GM12872 (cell line): ENCODE data around the gene CRYBB1.

Source experiments
- TF ChIP-seq, protein P1 (sequence below): IDR thresholded peaks from 3 replicates; pipeline ENCODE4 v1.5.1; 2011; ENCODE audit warnings: low read depth, mild to moderate bottlenecking, low read length, moderate library complexity; ENCODE audit not compliant: insufficient read depth

CRYBB1 gene

GRCh38 chr22:26601726-26602125 is 16.1 kb downstream of the CRYBB1 start:
- TF ChIP-seq, protein P1, sequence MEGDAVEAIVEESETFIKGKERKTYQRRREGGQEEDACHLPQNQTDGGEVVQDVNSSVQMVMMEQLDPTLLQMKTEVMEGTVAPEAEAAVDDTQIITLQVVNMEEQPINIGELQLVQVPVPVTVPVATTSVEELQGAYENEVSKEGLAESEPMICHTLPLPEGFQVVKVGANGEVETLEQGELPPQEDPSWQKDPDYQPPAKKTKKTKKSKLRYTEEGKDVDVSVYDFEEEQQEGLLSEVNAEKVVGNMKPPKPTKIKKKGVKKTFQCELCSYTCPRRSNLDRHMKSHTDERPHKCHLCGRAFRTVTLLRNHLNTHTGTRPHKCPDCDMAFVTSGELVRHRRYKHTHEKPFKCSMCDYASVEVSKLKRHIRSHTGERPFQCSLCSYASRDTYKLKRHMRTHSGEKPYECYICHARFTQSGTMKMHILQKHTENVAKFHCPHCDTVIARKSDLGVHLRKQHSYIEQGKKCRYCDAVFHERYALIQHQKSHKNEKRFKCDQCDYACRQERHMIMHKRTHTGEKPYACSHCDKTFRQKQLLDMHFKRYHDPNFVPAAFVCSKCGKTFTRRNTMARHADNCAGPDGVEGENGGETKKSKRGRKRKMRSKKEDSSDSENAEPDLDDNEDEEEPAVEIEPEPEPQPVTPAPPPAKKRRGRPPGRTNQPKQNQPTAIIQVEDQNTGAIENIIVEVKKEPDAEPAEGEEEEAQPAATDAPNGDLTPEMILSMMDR, result no peak

GRCh38 chr22:26599505-26599904 is 18.3 kb downstream of the CRYBB1 start:
- TF ChIP-seq, protein P1, result no peak

DNA sequence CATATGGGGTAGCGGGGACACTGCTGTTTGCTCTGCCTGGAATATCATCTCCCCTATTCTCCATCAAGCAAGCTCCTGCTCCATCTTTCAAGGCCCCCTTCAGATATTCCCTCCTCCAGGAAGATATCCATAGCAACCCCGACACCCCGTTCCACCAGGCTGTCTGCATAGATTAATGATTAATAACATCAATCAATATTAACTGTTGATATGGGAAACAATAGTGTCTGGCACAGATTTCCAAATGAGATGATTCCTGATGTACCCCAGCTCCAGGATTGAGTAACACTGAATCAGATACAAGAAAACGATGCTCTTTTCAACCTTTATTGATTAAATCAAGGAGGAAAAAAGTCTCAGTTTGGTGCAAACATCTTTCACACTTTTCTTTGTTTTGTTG is 20.3 kb downstream of the CRYBB1 start:
- TF ChIP-seq, protein P1, result no peak

DNA sequence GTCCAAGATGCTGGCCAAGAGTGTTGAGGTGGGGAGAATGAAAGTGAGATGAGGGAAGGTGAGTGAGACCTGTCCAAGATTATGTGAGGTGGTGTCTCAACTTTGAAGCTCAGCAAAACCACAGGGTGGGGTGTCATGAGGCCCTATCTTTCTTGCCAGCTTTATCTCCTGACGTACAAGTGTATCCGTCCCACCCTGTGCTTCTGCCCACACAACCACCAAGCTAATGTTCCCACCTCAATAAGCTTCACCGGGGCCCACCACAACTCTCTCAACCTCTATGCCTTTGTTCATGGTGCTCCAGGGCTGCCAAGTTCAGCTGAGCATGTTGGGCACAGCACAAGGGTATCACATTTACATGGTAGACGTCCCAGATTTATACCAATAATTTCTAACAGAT is 20.8 kb downstream of the CRYBB1 start:
- TF ChIP-seq, protein P1, result no peak

GRCh38 chr22:26593763-26594162 is 24.1 kb downstream of the CRYBB1 start:
- TF ChIP-seq, protein P1, result no peak

DNA sequence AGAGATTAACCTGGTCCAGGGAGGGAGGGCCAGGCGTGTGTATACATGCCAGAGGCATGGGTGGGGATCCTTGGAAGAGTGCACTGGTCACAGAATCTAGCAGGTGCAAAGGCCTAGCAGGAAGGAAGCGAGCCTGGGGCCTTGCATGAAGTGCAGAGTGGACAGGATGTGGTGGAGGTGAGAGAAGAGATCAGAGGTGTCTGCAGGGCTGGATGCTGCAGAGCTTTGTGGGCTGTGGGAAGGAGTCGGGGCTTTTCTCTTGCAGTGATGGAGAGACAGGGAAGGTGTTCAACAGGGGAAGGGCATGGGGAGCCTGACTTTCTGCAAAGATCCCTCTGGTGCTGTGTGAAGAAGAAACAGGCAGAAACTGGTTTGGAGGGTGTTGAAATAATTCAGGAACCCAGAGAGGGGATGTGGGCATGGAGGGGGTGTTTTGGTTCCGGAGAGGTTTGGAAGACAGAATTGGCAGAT is 25.4 kb downstream of the CRYBB1 start:
- TF ChIP-seq, protein P1, result no peak

GRCh38 chr22:26589845-26590736 is 27.7 kb downstream of the CRYBB1 start, which contains the start of gene TPST2:
Gene TPST2 (minus strand): TSS chr22:26590132. CDS start chr22:26541630, 48,502 bp downstream.
- TF ChIP-seq, protein P1, result no peak
